ENCODE measurements around the gene LMCD1.

GRCh38 chr3:8501371-8502131, at the start of gene LMCD1:
- TF ChIP-seq CTCF (IDR thresholded peaks at IDR 0.05) (peak in 3 of 4 donors; percentile 17 to 27 (median 19)), POLR2A (IDR thresholded peaks at IDR 0.05) (peak; percentile 90)

Measured in right lobe of liver (tissue), 4 donors.